Hippocampal formation (tissue), 2 donors: Measurements from ENCODE around the gene MYL9.

Experiments
- DNase-seq, 2 donors: peaks; one replicate each; lab custom pipeline; 2025; lab: John Stamatoyannopoulos, UW

The MYL9 gene

GRCh38 chr20:36582821-36583220, 41.5 kb downstream of the MYL9 start:
- no peak for DNase-seq

GRCh38 chr20:36584018-36584481, 42.7 kb downstream of the MYL9 start:
- DNase-seq, result no peak

- DNase-seq, result no peak
Observed at GRCh38 chr20:36585410-36586125, 44.2 kb downstream of the MYL9 start.

GRCh38 chr20:36587388-36588070, 46.2 kb downstream of the MYL9 start:
- DNase-seq, result no peak

- DNase-seq, result no peak
Observed at GRCh38 chr20:36591281-36591680, 50.0 kb downstream of the MYL9 start.

GRCh38 chr20:36591854-36592641, 50.7 kb downstream of the MYL9 start:
- peak in 1 of 2 donors; percentile 35 for DNase-seq

GRCh38 chr20:36593347-36593929, 52.1 kb downstream of the MYL9 start:
- DNase-seq, result no peak

GRCh38 chr20:36599912-36600345, 58.6 kb downstream of the MYL9 start:
- DNase-seq, result no peak
